Chondrocyte (in vitro differentiated cells): ENCODE data around the gene KRT86. TPM values are rescaled to one million over a fixed set of nuclear protein-coding genes. Genes with fewer than 3 reads are reported as not detected.

Experiments used
- DNase-seq: peaks from one replicate; pipeline ENCODE4 v3.0.0; 2021; ENCODE audit warnings: mixed read lengths, low spot score
- H3K27ac Mint-ChIP-seq: one replicate; pipeline ENCODE4 v1.8.0; 2021; ENCODE audit warnings: mild to moderate bottlenecking, moderate library complexity, mixed read lengths; ENCODE audit not compliant: unreplicated experiment
- H3K27me3 Mint-ChIP-seq: 2 replicates; pipeline ENCODE4 v1.8.0; 2021; ENCODE audit warnings: low read depth, mixed read lengths
- H3K36me3 Mint-ChIP-seq: 2 replicates; pipeline ENCODE4 v1.8.0; 2021; ENCODE audit warnings: low read depth, mixed read lengths
- H3K4me1 Mint-ChIP-seq: 2 replicates; pipeline ENCODE4 v1.8.0; 2021; ENCODE audit warnings: low read depth, mild to moderate bottlenecking, mixed read lengths
- H3K4me3 Mint-ChIP-seq: one replicate; pipeline ENCODE4 v1.8.0; 2021; ENCODE audit warnings: mild to moderate bottlenecking, moderate library complexity, mixed read lengths; ENCODE audit not compliant: unreplicated experiment
- H3K9me3 Mint-ChIP-seq: 2 replicates; pipeline ENCODE4 v1.8.0; 2021; ENCODE audit warnings: low read depth, mixed read lengths
- total RNA-seq: library from RNA; stranded (reverse); gene quantifications from 3 replicates; pipeline ENCODE4 v1.2.1, GENCODE V29; 2021
- TF ChIP-seq, protein P1 (sequence below): fragments of 200-600 bp; sonication (generic); IDR thresholded peaks from 2 replicates; pipeline ENCODE4 v1.5.0; 2021; ENCODE audit warnings: antibody characterized with exemption, mild to moderate bottlenecking, moderate library complexity

Gene KRT86
- total RNA-seq, 1 donor from 2014 or later: 0.67 TPM

DNA sequence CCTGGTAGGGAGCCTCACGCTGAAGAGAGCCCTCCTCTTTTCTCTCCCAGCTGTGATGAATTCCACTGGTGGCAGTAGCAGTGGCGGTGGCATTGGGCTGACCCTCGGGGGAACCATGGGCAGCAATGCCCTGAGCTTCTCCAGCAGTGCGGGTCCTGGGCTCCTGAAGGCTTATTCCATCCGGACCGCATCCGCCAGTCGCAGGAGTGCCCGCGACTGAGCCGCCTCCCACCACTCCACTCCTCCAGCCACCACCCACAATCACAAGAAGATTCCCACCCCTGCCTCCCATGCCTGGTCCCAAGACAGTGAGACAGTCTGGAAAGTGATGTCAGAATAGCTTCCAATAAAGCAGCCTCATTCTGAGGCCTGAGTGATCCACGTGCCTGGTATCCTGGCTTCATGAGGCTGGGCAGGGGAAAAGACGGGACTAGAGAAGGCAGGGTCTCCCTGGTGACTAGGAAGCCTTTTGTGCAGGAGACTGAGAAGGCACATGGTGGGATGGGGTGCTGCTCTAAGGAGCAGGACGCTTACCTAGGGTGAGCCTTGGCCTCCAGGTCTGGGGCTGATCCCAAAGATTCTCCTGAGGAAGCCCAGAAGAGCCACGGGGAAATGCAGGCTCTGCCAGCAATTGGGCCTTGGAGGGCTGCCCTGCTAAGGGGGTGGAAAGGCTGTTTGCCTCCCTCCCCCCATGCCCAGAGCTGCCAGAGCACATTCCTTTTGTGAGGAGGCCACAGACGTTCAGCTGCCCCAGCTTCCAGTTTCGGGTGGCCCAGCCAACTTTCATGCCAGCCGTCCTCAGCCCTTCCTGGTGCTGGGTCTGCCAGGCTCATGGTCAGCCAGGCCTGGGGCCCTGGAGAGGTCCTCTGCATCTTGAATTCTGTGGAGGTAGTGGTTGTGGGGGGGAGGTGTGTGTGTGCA, 25.6 kb upstream of the KRT86 start:
- H3K9me3 Mint-ChIP-seq: no peaks in the 10 kb centered on the region
- no peaks in the 10 kb centered on the region for H3K27me3 Mint-ChIP-seq
- H3K36me3 Mint-ChIP-seq: no peaks in the 10 kb centered on the region
- H3K4me1 Mint-ChIP-seq: peaks cover 63% of the 10 kb centered on the region
- TF ChIP-seq, protein P1, sequence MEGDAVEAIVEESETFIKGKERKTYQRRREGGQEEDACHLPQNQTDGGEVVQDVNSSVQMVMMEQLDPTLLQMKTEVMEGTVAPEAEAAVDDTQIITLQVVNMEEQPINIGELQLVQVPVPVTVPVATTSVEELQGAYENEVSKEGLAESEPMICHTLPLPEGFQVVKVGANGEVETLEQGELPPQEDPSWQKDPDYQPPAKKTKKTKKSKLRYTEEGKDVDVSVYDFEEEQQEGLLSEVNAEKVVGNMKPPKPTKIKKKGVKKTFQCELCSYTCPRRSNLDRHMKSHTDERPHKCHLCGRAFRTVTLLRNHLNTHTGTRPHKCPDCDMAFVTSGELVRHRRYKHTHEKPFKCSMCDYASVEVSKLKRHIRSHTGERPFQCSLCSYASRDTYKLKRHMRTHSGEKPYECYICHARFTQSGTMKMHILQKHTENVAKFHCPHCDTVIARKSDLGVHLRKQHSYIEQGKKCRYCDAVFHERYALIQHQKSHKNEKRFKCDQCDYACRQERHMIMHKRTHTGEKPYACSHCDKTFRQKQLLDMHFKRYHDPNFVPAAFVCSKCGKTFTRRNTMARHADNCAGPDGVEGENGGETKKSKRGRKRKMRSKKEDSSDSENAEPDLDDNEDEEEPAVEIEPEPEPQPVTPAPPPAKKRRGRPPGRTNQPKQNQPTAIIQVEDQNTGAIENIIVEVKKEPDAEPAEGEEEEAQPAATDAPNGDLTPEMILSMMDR: no peak
- H3K4me3 Mint-ChIP-seq: peak overlapping the region; percentile 17
- no peak for DNase-seq
- peak overlapping the region; percentile 80 for H3K27ac Mint-ChIP-seq

DNA sequence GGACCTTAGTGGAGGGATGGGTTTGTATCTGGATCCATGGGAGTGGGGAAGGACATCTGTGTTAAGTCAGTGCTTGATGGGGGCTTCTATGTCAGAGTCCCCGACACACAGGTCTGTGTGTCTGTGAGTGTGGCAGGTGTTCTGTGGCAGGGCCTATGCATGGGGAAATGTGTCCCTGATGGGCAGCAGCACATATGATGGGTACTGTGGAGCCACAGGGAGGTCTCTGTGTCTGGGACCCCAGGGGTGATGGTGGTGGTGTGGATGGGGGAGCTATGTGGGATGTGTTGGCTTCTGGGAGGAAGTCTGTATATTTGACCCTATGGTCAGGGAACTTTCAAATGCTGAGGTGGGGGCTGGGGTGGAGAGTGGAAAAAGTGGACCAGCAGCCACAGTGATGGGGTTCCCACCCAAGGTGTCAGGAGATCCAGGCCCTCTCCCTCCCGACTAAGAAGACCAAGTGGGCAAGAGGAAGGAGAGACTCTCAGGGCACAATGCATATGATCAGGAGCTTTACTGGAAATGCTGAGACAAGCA, 24.9 kb upstream of the KRT86 start:
- Mint-ChIP-seq H3K27ac (peak overlapping the region; percentile 80), H3K36me3 (no peaks in the 10 kb centered on the region), H3K4me3 (peak overlapping the region; percentile 17), H3K9me3 (no peaks in the 10 kb centered on the region), H3K27me3 (no peaks in the 10 kb centered on the region), H3K4me1 (peaks cover 55% of the 10 kb centered on the region)
- TF ChIP-seq, protein P1: no peak
- no peak for DNase-seq

DNA sequence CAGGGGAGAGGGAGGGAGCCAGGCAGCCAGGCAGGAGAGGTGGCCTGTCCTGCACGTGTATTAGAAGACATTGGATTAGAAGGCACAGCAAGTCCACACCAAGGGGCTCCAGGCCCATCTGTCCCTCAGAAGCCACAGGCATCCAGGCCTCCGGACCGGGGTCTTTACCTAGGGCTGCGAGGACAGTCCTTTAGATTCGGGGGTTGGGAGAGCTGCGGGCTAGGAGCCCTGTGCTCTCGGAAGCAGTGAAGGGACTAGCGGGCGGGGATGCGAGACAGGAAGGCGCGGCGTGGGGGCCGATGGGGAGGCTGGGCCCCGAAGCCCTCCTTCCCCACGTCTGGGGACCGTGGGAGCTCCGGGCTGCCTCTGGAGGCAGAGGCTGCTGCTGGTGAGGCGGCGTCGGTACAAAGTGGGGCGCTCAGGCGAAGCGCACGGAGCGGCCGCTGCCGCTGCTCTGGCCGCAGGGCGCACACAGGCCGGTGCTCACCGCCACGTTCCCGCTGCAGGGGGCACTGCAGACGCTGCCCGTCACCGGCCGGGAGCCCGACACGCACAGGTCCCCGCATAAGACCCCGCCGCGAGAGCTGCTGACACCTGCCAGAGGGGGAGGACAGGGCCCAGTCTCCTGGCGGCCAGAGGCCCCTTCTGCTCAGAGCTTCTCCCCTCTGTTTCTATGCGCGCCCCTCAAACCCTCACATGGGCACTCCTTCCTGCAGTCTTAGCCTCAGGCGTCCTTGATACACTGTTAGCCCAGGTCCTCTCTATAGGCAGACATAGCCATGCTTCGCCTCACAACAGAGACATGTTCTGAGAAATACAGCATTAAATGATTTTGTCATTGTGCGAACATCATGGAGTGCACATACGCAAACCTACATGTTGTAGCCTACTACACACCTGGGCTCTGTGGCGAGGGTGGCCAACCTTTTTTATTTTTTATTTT, 24.1 kb upstream of the KRT86 start:
- peaks cover 48% of the 10 kb centered on the region for H3K4me1 Mint-ChIP-seq
- H3K27ac Mint-ChIP-seq: peak overlapping the region; percentile 69
- no peaks in the 10 kb centered on the region for H3K27me3 Mint-ChIP-seq
- no peaks in the 10 kb centered on the region for H3K36me3 Mint-ChIP-seq
- TF ChIP-seq, protein P1: peak; percentile 10
- H3K9me3 Mint-ChIP-seq: no peaks in the 10 kb centered on the region
- no peak for DNase-seq
- no peak overlapping the region for H3K4me3 Mint-ChIP-seq

DNA sequence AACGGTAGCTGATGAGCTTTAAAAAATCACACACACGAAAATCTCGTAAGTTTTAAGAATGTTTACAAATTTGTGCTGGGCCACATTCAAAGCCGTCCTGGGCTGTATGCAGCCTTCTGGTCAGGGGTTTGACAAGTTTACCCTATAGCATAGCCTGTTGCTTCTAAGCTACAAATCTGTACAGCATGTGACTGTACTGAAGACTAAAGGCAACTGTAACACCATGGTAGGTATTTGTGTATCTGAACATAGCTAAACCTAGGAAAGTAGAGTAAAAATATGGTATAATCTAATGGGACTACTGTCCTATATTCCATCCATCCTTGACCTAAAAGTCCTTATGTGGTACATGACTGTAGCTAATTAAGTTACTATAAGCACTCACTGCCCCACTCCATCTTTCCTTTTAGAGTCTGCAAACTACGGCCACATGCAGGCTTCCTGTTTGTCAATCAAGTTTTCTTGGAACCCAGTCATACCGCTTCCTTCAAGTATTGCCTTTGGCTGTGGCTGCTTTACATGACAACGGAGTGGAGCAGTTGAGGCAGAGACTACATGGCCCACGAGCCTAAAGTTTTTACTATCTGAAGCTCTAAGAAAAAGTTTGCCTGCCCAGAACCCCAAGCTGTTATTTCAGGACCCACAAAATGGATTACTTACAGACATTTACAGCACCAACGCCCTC, 22.9 kb upstream of the KRT86 start:
- Mint-ChIP-seq H3K4me3 (no peak overlapping the region), H3K36me3 (no peaks in the 10 kb centered on the region), H3K4me1 (peaks cover 36% of the 10 kb centered on the region), H3K27ac (no peak overlapping the region), H3K9me3 (no peaks in the 10 kb centered on the region), H3K27me3 (peaks cover under 1% of the 10 kb centered on the region)
- DNase-seq: peak; percentile 8
- TF ChIP-seq, protein P1: no peak
